Stimulated activated CD8-positive, alpha-beta memory T cell treated with anti-CD3 and anti-CD28 coated beads, Interleukin-4, amount 100 ng/mL, for 4 hours (primary cell): ENCODE data around the gene SPDYE16.
A peak's percentile ranks its signal among the peaks of the same experiment; 100 is the strongest.
"Not testable (repeated sequence)": the region's sequence is repeated elsewhere in the genome, so short reads cannot be mapped to it uniquely, and the experiment has no call there.

Experiments used
- DNase-seq, 2 donors: peaks; one replicate each; pipeline ENCODE4 v3.0.0-alpha.2; 2020; ENCODE audit warnings: low read depth in 2 of 2, low spot score in 1 of 2

The SPDYE16 gene

GRCh38 chr7:76505168-76506080 lies 37.7 kb downstream of the SPDYE16 start:
- DNase-seq: no peak

DNA sequence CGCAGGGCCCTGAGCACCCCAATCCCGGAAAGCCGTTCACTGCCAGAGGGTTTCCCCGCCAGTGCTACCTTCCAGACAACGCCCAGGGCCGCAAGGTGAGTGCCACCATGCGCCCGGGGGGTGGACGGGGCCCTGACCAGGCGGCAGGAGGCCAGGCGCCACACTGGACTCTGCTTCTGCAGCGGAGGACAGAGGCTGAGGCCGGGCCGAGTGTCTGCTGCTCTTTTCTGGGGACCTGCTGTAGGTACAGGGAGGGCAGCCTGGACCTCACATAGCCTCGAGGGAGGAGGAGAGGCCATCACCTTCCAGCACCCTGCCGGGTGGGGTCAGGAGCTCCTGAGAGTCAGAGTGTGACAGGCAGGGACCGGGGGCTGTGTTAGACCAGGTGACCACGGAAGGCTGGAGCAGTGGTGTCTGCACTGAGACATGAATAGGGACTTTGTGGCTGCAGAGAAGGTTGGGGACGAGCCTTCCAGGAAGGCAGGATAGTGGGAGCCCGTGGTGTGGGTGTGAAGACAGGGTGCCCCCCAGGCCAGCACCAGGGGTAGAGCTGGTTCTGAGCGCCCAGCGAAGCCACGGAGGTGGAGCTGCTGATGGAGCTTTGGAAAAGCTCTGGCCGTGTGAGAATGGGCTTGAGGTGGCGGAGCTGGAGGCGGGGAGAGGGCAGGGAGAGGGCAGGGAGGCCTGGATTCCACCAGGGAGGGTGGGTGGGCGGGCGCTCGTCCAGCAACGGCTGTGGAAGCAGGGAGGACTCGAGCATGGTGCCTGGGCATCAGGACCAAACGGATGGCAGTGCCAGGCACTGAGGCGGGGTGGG lies 38.5 kb downstream of the SPDYE16 start:
- not testable (repeated sequence) for DNase-seq

DNA sequence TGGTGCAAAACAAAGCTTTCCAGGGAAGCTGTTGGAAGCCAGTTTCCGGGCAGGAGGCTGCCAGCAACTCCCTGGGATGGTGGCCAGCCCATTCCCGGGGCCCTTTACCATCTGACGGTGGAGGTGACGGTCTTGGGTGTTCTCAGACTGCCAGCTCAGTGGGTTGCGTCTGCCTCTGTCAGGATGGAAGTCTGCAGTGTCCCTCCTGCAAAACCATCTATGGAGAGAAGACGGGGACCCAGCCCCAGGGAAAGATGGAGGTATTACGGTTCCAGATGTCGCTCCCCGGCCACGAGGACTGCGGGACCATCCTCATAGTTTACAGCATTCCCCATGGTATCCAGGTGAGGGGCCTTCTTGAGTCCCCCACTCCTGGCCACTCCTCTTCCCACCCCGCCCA lies 39.9 kb downstream of the SPDYE16 start:
- DNase-seq: not testable (repeated sequence)

- not testable (repeated sequence) for DNase-seq
Measured at GRCh38 chr7:76502836-76503235, 40.3 kb downstream of the SPDYE16 start.

- DNase-seq: not testable (repeated sequence)
Measured at GRCh38 chr7:76502224-76502623, 40.9 kb downstream of the SPDYE16 start.

- not testable (repeated sequence) for DNase-seq
Measured at GRCh38 chr7:76499924-76500241, 43.2 kb downstream of the SPDYE16 start.

DNA sequence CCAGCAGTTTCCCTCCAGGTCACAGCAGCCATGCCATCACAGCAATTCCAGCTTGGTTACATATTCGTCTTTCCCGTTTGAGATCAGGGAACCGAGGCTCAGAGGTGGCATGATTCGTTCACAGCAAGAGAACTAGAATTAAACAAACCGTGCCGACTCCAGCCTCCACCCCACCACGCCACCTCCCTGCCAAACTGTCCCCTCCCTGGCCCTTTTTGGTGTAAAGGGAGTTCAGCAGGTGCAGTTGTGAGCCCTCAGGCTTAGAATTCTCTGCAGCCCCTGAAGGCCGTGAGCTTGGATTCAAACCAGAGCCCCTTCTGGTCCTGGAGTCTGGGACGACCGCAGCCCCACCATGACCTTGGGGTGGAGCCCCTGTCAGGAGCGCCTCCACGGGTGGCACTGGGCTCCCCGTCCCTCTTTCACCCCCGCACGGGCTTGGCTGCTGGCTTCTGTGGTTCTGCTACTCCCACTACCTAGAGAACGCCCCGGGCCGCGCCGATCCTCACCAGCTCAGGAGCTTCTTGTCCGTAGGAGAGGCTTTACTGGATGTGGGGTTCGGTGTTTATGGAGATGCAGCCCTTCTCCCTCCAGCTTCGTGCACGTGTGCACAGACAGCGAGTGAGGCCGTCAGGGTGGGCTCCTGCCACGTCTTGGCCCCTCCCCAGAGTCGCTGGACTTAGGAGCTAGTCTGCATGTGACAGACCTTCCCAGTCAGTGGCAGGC lies 43.7 kb downstream of the SPDYE16 start:
- not testable (repeated sequence) for DNase-seq

GRCh38 chr7:76498583-76499200 lies 44.4 kb downstream of the SPDYE16 start:
- not testable (repeated sequence) for DNase-seq

- not testable (repeated sequence) for DNase-seq
Measured at GRCh38 chr7:76497918-76498582, 45.0 kb downstream of the SPDYE16 start.

- not testable (repeated sequence) for DNase-seq
Measured at GRCh38 chr7:76495717-76496116, 47.4 kb downstream of the SPDYE16 start.

GRCh38 chr7:76492139-76492538 lies 51.0 kb downstream of the SPDYE16 start:
- not testable (repeated sequence) for DNase-seq

DNA sequence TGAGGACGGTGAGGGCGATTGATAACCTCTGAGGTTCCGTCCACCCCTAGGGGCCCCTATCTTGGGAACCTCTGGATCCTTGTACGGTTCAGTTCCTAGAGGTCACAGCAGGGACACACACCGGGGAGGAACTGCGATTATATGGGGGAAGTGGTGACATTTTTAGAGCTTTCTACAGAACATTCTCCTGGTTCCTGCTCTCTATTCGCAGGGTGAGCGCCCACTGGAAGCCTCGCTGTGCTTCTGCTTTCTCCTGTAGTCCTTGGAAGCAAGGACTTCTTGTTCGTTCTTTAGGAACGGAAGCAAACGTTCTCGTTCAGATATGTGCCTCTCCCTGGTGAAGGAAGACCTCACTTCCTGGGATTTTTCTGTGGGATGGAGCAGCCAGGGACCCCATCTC lies 55.1 kb downstream of the SPDYE16 start:
- not testable (repeated sequence) for DNase-seq

- peak in 1 of 2 donors; percentile 9 for DNase-seq
Measured at GRCh38 chr7:76486618-76487017, 56.5 kb downstream of the SPDYE16 start.

- not testable (repeated sequence) for DNase-seq
Measured at GRCh38 chr7:76485822-76486610, 57.1 kb downstream of the SPDYE16 start.

GRCh38 chr7:76484456-76484855 lies 58.6 kb downstream of the SPDYE16 start:
- DNase-seq: not testable (repeated sequence)

DNA sequence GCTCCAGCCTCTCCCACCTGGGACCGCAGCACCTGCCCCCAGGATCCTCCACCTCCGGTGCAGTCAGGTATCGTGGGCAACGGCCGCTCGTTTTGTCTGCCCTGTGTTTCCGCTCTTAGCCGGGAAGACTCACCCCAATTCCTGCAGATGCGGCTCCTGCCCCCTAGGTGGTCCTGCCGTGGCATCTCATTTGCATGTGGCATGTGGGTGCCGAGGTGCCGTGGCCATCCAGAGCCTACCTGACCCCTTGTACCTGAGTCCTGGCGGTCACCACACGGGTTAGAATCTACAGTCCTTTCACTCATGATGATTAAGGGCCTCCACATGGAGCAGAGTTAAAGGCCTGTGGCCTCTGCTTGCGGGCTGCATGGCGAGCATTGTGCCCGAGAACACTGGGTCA lies 60.0 kb downstream of the SPDYE16 start:
- DNase-seq: not testable (repeated sequence)

GRCh38 chr7:76482660-76483059 lies 60.4 kb downstream of the SPDYE16 start:
- not testable (repeated sequence) for DNase-seq
